ENCODE measurements around the gene ZBTB2. TPM values are rescaled to one million over a fixed set of nuclear protein-coding genes. Genes with fewer than 3 reads are reported as not detected.

ZBTB2 gene
- total and polyA plus RNA-seq, 2 donors (not counting 3 experiments of a cell fraction or from before 2014, with no cell fraction given), result 11.8 to 13.1 TPM

DNA sequence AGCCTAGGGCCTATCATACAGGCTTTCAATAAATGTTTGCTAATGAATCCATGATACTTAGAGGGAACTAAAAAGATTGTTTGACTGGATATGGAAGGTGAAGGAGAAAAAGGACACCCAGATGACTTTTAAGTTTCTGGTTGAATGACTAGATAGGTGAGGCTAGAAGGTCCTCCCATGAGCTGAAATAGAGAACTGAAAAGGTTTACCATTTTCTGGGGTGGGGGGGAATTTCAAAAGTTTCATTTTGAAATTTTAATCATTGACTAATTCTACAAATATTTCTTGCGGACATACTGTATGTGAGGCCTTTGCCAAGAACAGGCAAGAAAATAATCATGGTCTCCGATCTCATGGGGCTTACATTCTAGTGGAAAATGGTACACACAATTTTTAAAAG, 17.9 kb upstream of the ZBTB2 start:
- no peak overlapping the region for H3K4me2 ChIP-seq (ENCODE audit: insufficient read depth, low read length)
- CTCF ChIA-PET, result no interaction called here
- no TSS peak for BruUV-seq (replicated peaks)

More for the DNA sequence above, 17.9 kb upstream of the ZBTB2 start:
- H3K9ac ChIP-seq (replicated peaks; ENCODE audit: extremely low read depth, insufficient read depth, low read length), result no peak overlapping the region
- H3K9me3 ChIP-seq (replicated peaks; ENCODE audit: control insufficient read depth, insufficient read depth, low read length), result no peaks in the 10 kb centered on the region
- FAIRE-seq (no peak), DNase-seq (ENCODE audit: low read depth, low spot score) (no peak)
- no peak overlapping the region for H3K4me3 ChIP-seq (replicated peaks in 1 of 3; ENCODE audit: insufficient read depth in 1 of 3, low read depth in 1 of 3, low read length in 3 of 3)
- H3K36me3 ChIP-seq (ENCODE audit: control insufficient read depth in 2 of 2, extremely low read depth in 1 of 2, insufficient read depth in 2 of 2, low read length in 2 of 2), result peaks cover 3 to 16% of the 10 kb centered on the region in 2 experiments
- no peak overlapping the region for H3K27ac ChIP-seq (ENCODE audit: insufficient read depth, low read depth, low read length)
- intact Hi-C loops (cut with micrococcal nuclease), result no loop called here
- H3K27me3 ChIP-seq (ENCODE audit: control insufficient read depth in 2 of 2, insufficient read depth in 2 of 2, low read length in 2 of 2), result no peaks in the 10 kb centered on the region
- TF ChIP-seq JUN (IDR thresholded peaks at IDR 0.05; ENCODE audit: borderline replicate concordance, insufficient read depth, insufficient read length, low read depth) (no peak), POLR2AphosphoS5 (IDR thresholded peaks at IDR 0.05; ENCODE audit: insufficient read depth, low read depth, low read length) (no peak), GATA2 (IDR thresholded peaks at IDR 0.05; ENCODE audit: insufficient read depth, insufficient read length, low read depth, low read length) (no peak), EZH2 (IDR thresholded peaks at IDR 0.05; ENCODE audit: borderline replicate concordance, low read depth, low read length, severe bottlenecking) (no peak), MYC (IDR thresholded peaks at IDR 0.05; ENCODE audit: low read depth, low read length) (no peak), POLR2A (IDR thresholded peaks at IDR 0.05; ENCODE audit: low read depth, low read length) (no peak), FOS (IDR thresholded peaks at IDR 0.05; ENCODE audit: borderline replicate concordance, insufficient read depth, low read length) (no peak)
- TF ChIP-seq, protein P1, sequence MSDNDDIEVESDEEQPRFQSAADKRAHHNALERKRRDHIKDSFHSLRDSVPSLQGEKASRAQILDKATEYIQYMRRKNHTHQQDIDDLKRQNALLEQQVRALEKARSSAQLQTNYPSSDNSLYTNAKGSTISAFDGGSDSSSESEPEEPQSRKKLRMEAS (IDR thresholded peaks at IDR 0.05; ENCODE audit: insufficient read depth, insufficient read length), result no peak
- TF ChIP-seq, protein P2, sequence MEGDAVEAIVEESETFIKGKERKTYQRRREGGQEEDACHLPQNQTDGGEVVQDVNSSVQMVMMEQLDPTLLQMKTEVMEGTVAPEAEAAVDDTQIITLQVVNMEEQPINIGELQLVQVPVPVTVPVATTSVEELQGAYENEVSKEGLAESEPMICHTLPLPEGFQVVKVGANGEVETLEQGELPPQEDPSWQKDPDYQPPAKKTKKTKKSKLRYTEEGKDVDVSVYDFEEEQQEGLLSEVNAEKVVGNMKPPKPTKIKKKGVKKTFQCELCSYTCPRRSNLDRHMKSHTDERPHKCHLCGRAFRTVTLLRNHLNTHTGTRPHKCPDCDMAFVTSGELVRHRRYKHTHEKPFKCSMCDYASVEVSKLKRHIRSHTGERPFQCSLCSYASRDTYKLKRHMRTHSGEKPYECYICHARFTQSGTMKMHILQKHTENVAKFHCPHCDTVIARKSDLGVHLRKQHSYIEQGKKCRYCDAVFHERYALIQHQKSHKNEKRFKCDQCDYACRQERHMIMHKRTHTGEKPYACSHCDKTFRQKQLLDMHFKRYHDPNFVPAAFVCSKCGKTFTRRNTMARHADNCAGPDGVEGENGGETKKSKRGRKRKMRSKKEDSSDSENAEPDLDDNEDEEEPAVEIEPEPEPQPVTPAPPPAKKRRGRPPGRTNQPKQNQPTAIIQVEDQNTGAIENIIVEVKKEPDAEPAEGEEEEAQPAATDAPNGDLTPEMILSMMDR (IDR thresholded peaks at IDR 0.05; ENCODE audit: extremely low read depth in 1 of 2, insufficient read depth in 1 of 2, low read depth in 1 of 2, low read length in 2 of 2), result no peak
- POLR2A ChIA-PET, result no interaction called here
- dilution Hi-C loops (cut with MboI; ENCODE audit: extremely low pct_ligation_motif_present, low sequenced_read_pairs), result no loop called here
- no peaks in the 10 kb centered on the region for H3K9me1 ChIP-seq (replicated peaks; ENCODE audit: control insufficient read depth, extremely low read depth, insufficient read depth, low read length)
- H2AFZ ChIP-seq (ENCODE audit: low read depth, low read length), result no peak overlapping the region
- peaks cover 3% of the 10 kb centered on the region for H3K79me2 ChIP-seq (ENCODE audit: control insufficient read depth, insufficient read depth, low read length)
- no peaks in the 10 kb centered on the region for H3K4me1 ChIP-seq (ENCODE audit: control insufficient read depth, extremely low read depth, insufficient read depth, low read length)
- H4K20me1 ChIP-seq (replicated peaks; ENCODE audit: control insufficient read depth, extremely low read depth, insufficient read depth, low read length), result no peaks in the 10 kb centered on the region
